ENCODE results near the gene ZNF768. TPM values are rescaled to one million over a fixed set of nuclear protein-coding genes. Genes with fewer than 3 reads are reported as not detected.
A peak's percentile ranks its signal among the peaks of the same experiment; 100 is the strongest.

The ZNF768 gene
- total and polyA plus RNA-seq, 2 of the 13 experiments (the other 11 are each of a cell fraction or from before 2014, with no cell fraction given) = 26.7 to 34.4 TPM

GRCh38 chr16:30488764-30489605, 37.4 kb downstream of the ZNF768 start (continued):
- TF ChIP-seq, protein P1, sequence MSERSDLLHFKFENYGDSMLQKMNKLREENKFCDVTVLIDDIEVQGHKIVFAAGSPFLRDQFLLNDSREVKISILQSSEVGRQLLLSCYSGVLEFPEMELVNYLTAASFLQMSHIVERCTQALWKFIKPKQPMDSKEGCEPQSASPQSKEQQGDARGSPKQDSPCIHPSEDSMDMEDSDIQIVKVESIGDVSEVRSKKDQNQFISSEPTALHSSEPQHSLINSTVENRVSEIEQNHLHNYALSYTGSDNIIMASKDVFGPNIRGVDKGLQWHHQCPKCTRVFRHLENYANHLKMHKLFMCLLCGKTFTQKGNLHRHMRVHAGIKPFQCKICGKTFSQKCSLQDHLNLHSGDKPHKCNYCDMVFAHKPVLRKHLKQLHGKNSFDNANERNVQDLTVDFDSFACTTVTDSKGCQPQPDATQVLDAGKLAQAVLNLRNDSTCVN (CRISPR knock-in tag; IDR thresholded peaks at IDR 0.05; ENCODE audit: borderline replicate concordance) = no peak; the same call in 1 of the 2 replicates
- no peak; the same call in 1 of the 2 replicates for TF ChIP-seq EED (CRISPR knock-in tag; IDR thresholded peaks at IDR 0.05)
- TF ChIP-seq MAFK (conservative IDR thresholded peaks at IDR 0.05 in 1 of 2, IDR thresholded peaks at IDR 0.05 in 1 of 2; ENCODE audit: low read length in 2 of 2) = peak; percentile 57 to 61
- peak; percentile 72; the same call in 1 of the 2 replicates for TF ChIP-seq SOX5 (CRISPR knock-in tag; IDR thresholded peaks at IDR 0.05; ENCODE audit: borderline replicate concordance)
- no peak for TF ChIP-seq ZNF550 (CRISPR knock-in tag; IDR thresholded peaks at IDR 0.05; ENCODE audit: borderline replicate concordance)
- no peak; the same call in 1 of the 2 replicates for TF ChIP-seq CAMTA2 (CRISPR knock-in tag; IDR thresholded peaks at IDR 0.05; ENCODE audit: borderline replicate concordance)
- TF ChIP-seq ZNF20 (CRISPR knock-in tag; IDR thresholded peaks at IDR 0.05) = no peak
- no peak for TF ChIP-seq JDP2 (CRISPR knock-in tag; IDR thresholded peaks at IDR 0.05; ENCODE audit: borderline replicate concordance)
- TF ChIP-seq ZNF331 (CRISPR knock-in tag; IDR thresholded peaks at IDR 0.05) = peak; percentile 91
- TF ChIP-seq ZNF382 (CRISPR knock-in tag; IDR thresholded peaks at IDR 0.05; ENCODE audit: borderline replicate concordance) = no peak
- TF ChIP-seq ARID2 (CRISPR knock-in tag; IDR thresholded peaks at IDR 0.05; ENCODE audit: borderline replicate concordance) = no peak
- 0 out of 2 replicates have a peak, but pooled peaks have one; percentile 41 for TF ChIP-seq ARHGAP35 (CRISPR knock-in tag; IDR thresholded peaks at IDR 0.05; ENCODE audit: borderline replicate concordance)
- no peak for TF ChIP-seq ZNF546 (CRISPR knock-in tag; conservative IDR thresholded peaks at IDR 0.05)
- peak; percentile 57; the same call in 1 of the 2 replicates for TF ChIP-seq SP4 (CRISPR knock-in tag; IDR thresholded peaks at IDR 0.05)
- TF ChIP-seq, protein P2, sequence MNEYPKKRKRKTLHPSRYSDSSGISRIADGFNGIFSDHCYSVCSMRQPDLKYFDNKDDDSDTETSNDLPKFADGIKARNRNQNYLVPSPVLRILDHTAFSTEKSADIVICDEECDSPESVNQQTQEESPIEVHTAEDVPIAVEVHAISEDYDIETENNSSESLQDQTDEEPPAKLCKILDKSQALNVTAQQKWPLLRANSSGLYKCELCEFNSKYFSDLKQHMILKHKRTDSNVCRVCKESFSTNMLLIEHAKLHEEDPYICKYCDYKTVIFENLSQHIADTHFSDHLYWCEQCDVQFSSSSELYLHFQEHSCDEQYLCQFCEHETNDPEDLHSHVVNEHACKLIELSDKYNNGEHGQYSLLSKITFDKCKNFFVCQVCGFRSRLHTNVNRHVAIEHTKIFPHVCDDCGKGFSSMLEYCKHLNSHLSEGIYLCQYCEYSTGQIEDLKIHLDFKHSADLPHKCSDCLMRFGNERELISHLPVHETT (CRISPR knock-in tag; conservative IDR thresholded peaks at IDR 0.05) = 0 out of 2 replicates have a peak, but pooled peaks have one; percentile 42
- TF ChIP-seq SRSF1 (optimal IDR thresholded peaks at IDR 0.05; ENCODE audit: low read depth, low read length) = peak; percentile 36
- TF ChIP-seq TEF (CRISPR knock-in tag; IDR thresholded peaks at IDR 0.05) = no peak
- TF ChIP-seq THAP8 (CRISPR knock-in tag; IDR thresholded peaks at IDR 0.05; ENCODE audit: borderline replicate concordance) = no peak
- TF ChIP-seq, protein P3, sequence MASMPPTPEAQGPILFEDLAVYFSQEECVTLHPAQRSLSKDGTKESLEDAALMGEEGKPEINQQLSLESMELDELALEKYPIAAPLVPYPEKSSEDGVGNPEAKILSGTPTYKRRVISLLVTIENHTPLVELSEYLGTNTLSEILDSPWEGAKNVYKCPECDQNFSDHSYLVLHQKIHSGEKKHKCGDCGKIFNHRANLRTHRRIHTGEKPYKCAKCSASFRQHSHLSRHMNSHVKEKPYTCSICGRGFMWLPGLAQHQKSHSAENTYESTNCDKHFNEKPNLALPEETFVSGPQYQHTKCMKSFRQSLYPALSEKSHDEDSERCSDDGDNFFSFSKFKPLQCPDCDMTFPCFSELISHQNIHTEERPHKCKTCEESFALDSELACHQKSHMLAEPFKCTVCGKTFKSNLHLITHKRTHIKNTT (CRISPR knock-in tag; IDR thresholded peaks at IDR 0.05) = no peak
- no peak for TF ChIP-seq HNRNPH1 (optimal IDR thresholded peaks at IDR 0.05; ENCODE audit: low read depth, low read length)
- TF ChIP-seq, protein P4, sequence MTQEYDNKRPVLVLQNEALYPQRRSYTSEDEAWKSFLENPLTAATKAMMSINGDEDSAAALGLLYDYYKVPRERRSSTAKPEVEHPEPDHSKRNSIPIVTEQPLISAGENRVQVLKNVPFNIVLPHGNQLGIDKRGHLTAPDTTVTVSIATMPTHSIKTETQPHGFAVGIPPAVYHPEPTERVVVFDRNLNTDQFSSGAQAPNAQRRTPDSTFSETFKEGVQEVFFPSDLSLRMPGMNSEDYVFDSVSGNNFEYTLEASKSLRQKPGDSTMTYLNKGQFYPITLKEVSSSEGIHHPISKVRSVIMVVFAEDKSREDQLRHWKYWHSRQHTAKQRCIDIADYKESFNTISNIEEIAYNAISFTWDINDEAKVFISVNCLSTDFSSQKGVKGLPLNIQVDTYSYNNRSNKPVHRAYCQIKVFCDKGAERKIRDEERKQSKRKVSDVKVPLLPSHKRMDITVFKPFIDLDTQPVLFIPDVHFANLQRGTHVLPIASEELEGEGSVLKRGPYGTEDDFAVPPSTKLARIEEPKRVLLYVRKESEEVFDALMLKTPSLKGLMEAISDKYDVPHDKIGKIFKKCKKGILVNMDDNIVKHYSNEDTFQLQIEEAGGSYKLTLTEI (CRISPR knock-in tag; conservative IDR thresholded peaks at IDR 0.05) = no peak
- TF ChIP-seq NFKB2 (CRISPR knock-in tag; IDR thresholded peaks at IDR 0.05; ENCODE audit: borderline replicate concordance) = peak; percentile 58; the same call in 1 of the 2 replicates

Measured in HepG2 (cell line).